Measurements from ENCODE around the gene ABCF3.
"Not testable (repeated sequence)": the region's sequence is repeated elsewhere in the genome, so short reads cannot be mapped to it uniquely, and the experiment has no call there.

Gene ABCF3

GRCh38 chr3:184156522-184156955 lies 29.5 kb upstream of the ABCF3 start:
- no peak for DNase-seq (ENCODE audit: low spot score)
- no peak for TF ChIP-seq CTCF (IDR thresholded peaks at IDR 0.05; ENCODE audit: extremely low read depth, insufficient read depth, missing control alignments)
- in situ Hi-C loops (cut with MboI; ENCODE audit: low pct_unique_long_range_greater_than_20kb, low sequenced_read_pairs, unreplicated experiment), result no loop called here

DNA sequence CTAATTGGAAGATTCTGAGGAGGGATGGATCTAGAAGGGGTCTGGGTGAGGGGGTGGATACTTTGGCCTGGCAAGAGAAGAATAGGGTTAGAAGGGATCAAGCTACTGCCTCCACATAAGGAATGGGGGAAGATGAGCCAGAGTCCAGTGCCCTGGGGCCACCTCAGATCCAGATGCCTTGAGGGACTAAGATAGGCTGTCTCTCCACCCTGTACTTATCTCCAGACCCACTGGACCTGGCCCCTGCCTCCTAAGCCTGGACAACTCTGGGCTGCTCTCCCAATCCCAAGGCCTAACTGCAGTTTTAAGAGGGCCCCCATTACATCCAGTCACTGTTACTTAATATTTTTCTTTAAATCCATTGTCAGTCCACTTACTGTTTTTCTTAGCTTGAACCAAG lies 28.8 kb upstream of the ABCF3 start:
- in situ Hi-C loops (cut with MboI; ENCODE audit: low pct_unique_long_range_greater_than_20kb, low sequenced_read_pairs, unreplicated experiment), result no loop called here
- no peak for TF ChIP-seq CTCF (IDR thresholded peaks at IDR 0.05; ENCODE audit: extremely low read depth, insufficient read depth, missing control alignments)
- DNase-seq (ENCODE audit: low spot score), result no peak

DNA sequence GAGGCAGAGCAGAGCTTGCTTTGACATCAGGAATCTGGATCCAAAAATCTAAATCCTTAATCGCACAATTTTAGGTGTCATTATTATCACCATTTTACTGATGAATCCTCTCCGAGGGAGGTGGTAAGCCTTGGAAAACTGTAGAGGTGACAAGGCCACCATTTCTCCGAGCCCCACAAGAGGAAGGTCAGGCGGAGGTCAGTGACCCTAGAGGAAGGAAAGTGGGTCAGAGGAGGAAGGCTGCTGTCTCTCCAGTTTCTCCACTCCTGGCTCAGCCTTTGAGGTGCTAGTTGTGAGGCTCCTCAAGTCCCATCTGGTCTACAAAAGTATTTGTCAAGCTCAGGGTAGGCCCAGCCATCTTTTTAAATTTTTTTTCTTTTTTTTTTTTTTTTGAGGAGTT lies 27.6 kb upstream of the ABCF3 start:
- in situ Hi-C loops (cut with MboI; ENCODE audit: low pct_unique_long_range_greater_than_20kb, low sequenced_read_pairs, unreplicated experiment), result no loop called here
- no peak for TF ChIP-seq CTCF (IDR thresholded peaks at IDR 0.05; ENCODE audit: extremely low read depth, insufficient read depth, missing control alignments)
- no peak for DNase-seq (ENCODE audit: low spot score)

GRCh38 chr3:184160456-184160855 lies 25.5 kb upstream of the ABCF3 start:
- in situ Hi-C loops (cut with MboI; ENCODE audit: low pct_unique_long_range_greater_than_20kb, low sequenced_read_pairs, unreplicated experiment), result no loop called here
- TF ChIP-seq CTCF (IDR thresholded peaks at IDR 0.05; ENCODE audit: extremely low read depth, insufficient read depth, missing control alignments), result no peak
- peak; percentile 63 for DNase-seq (ENCODE audit: low spot score)

DNA sequence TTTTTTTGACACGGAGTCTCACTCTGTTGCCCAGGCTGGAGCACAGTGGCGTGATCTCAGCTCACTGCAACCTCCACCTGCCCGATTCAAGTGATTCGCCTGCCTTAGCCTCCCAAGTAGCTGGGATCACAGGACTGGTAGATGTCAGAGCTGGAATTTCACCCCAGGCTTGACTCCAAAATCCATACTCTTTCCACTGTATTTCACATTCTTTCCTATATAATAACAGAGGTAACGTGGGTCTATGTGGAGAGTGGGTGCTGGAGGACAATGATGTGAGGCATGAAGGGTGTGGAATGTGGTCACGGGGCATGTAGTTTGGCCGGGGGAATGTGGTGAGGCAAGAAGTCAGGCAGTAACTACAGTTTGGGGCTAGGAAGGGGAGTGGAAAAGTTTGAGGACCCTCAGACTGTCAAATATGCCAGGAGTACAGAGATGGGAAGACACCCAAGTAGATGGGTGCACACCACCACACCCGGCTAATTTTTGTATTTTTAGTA lies 23.4 kb upstream of the ABCF3 start:
- in situ Hi-C loops (cut with MboI; ENCODE audit: low pct_unique_long_range_greater_than_20kb, low sequenced_read_pairs, unreplicated experiment); DNase-seq (ENCODE audit: low spot score): not testable (repeated sequence)

GRCh38 chr3:184164648-184165330 lies 21.2 kb upstream of the ABCF3 start:
- no peak for DNase-seq (ENCODE audit: low spot score)
- in situ Hi-C loops (cut with MboI; ENCODE audit: low pct_unique_long_range_greater_than_20kb, low sequenced_read_pairs, unreplicated experiment), result no loop called here
- no peak for TF ChIP-seq CTCF (IDR thresholded peaks at IDR 0.05; ENCODE audit: extremely low read depth, insufficient read depth, missing control alignments)

- no peak for DNase-seq (ENCODE audit: low spot score)
- in situ Hi-C loops (cut with MboI; ENCODE audit: low pct_unique_long_range_greater_than_20kb, low sequenced_read_pairs, unreplicated experiment), result no loop called here
- no peak for TF ChIP-seq CTCF (IDR thresholded peaks at IDR 0.05; ENCODE audit: extremely low read depth, insufficient read depth, missing control alignments)
Measured at GRCh38 chr3:184165543-184165942, 20.5 kb upstream of the ABCF3 start.

Data from GM13977 (cell line).